ENCODE measurements around the gene BRF1. TPM values are rescaled to one million over a fixed set of nuclear protein-coding genes. Genes with fewer than 3 reads are reported as not detected.

The BRF1 gene
- total RNA-seq, 2 donors from 2014 or later = 16.2 to 17.2 TPM

- H3K27me3 ChIP-seq = no peaks in the 10 kb centered on the region
- TF ChIP-seq CTCF (IDR thresholded peaks at IDR 0.05) = no peak
Observed at GRCh38 chr14:105273062-105273461, 27.7 kb downstream of the BRF1 start.

GRCh38 chr14:105272623-105273022 lies 28.2 kb downstream of the BRF1 start:
- H3K4me1 ChIP-seq = peaks cover 0 to 10% of the 10 kb centered on the region in 2 donors
- no peaks in the 10 kb centered on the region for H3K9me3 ChIP-seq
- no peaks in the 10 kb centered on the region for H3K36me3 ChIP-seq
- no peak for TF ChIP-seq CTCF (IDR thresholded peaks at IDR 0.05)
- H3K27me3 ChIP-seq = no peaks in the 10 kb centered on the region
- H3K4me3 ChIP-seq = no peak overlapping the region
- no peak overlapping the region for H3K27ac ChIP-seq
- DNase-seq (ENCODE audit: low spot score) = no peak

More at GRCh38 chr14:105273062-105273461, 27.7 kb downstream of the BRF1 start:
- Histone ChIP-seq H3K9me3 (no peaks in the 10 kb centered on the region), H3K4me3 (no peak overlapping the region), H3K4me1 (peaks cover 0 to 10% of the 10 kb centered on the region in 2 donors), H3K36me3 (no peaks in the 10 kb centered on the region), H3K27ac (no peak overlapping the region)
- DNase-seq (ENCODE audit: low spot score) = no peak

- Histone ChIP-seq H3K36me3 (no peaks in the 10 kb centered on the region), H3K4me3 (no peak overlapping the region), H3K27me3 (no peaks in the 10 kb centered on the region), H3K9me3 (no peaks in the 10 kb centered on the region), H3K4me1 (peaks cover 0 to 10% of the 10 kb centered on the region in 2 donors), H3K27ac (no peak overlapping the region)
- TF ChIP-seq CTCF (IDR thresholded peaks at IDR 0.05) = no peak
- DNase-seq (ENCODE audit: low spot score) = no peak
Observed at GRCh38 chr14:105271224-105271890, 29.4 kb downstream of the BRF1 start.

DNA sequence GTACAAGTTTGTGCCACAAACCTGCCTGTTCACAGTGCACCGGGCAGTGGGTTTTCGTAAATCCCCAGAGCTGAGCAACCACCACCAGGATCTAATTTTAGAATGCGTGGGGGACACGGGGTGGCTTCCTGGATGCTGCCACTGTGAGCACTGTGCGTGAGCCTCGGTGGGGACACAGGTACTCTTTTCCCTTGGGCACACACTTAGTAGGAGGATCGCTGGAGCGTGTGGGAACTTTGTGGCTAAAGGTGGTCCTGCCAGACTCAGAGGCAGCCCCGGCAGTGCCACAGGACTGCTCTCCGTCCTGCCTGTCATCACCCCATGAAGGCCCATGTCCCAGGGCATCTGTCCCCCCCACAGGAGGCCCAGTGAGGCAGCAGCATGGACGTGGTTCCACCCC lies 31.4 kb downstream of the BRF1 start:
- TF ChIP-seq CTCF (IDR thresholded peaks at IDR 0.05) = no peak
- Histone ChIP-seq H3K27me3 (no peaks in the 10 kb centered on the region), H3K9me3 (no peaks in the 10 kb centered on the region), H3K27ac (no peak overlapping the region), H3K4me3 (no peak overlapping the region), H3K4me1 (no peaks in the 10 kb centered on the region), H3K36me3 (no peaks in the 10 kb centered on the region)
- no peak for DNase-seq (ENCODE audit: low spot score)

- no peaks in the 10 kb centered on the region for H3K9me3 ChIP-seq
- no peak for TF ChIP-seq CTCF (IDR thresholded peaks at IDR 0.05)
- H3K4me3 ChIP-seq = no peak overlapping the region
- no peaks in the 10 kb centered on the region for H3K4me1 ChIP-seq
- H3K27me3 ChIP-seq = no peaks in the 10 kb centered on the region
- DNase-seq (ENCODE audit: low spot score) = no peak
- H3K36me3 ChIP-seq = no peaks in the 10 kb centered on the region
- H3K27ac ChIP-seq = no peak overlapping the region
Observed at GRCh38 chr14:105268736-105269354, 32.0 kb downstream of the BRF1 start.

Measured in right atrium auricular region (tissue), 2 donors.